ES-I3 (cell line): ENCODE measurements around the gene UCN2.

Experiments used
- H3K36me3 ChIP-seq: 2 replicates; pipeline ENCODE4 v1.6.1; 2013; ENCODE audit warnings: mild to moderate bottlenecking, low read length, control low read depth, moderate library complexity; ENCODE audit not compliant: insufficient read depth
- H3K4me1 ChIP-seq: 2 replicates; pipeline ENCODE4 v1.6.1; 2013; ENCODE audit warnings: mild to moderate bottlenecking, control low read depth, low read length; ENCODE audit not compliant: insufficient read depth
- H3K9ac ChIP-seq: 2 replicates; pipeline ENCODE4 v1.6.1; 2013; ENCODE audit warnings: low read depth, mild to moderate bottlenecking, low read length, moderate library complexity
- H3K9me3 ChIP-seq: 2 replicates; pipeline ENCODE4 v1.6.1; 2013; ENCODE audit warnings: mild to moderate bottlenecking, low read length, moderate library complexity; ENCODE audit not compliant: control insufficient read depth, insufficient read depth

The UCN2 gene

GRCh38 chr3:48595526-48596121, 32.0 kb upstream of the UCN2 start:
- Histone ChIP-seq H3K4me1 (peaks cover 36% of the 10 kb centered on the region), H3K9ac (peak overlapping the region; percentile 4; the same call in 1 of the 2 replicates), H3K36me3 (peaks cover 22% of the 10 kb centered on the region; the same call in 1 of the 2 replicates), H3K9me3 (no peaks in the 10 kb centered on the region)

DNA sequence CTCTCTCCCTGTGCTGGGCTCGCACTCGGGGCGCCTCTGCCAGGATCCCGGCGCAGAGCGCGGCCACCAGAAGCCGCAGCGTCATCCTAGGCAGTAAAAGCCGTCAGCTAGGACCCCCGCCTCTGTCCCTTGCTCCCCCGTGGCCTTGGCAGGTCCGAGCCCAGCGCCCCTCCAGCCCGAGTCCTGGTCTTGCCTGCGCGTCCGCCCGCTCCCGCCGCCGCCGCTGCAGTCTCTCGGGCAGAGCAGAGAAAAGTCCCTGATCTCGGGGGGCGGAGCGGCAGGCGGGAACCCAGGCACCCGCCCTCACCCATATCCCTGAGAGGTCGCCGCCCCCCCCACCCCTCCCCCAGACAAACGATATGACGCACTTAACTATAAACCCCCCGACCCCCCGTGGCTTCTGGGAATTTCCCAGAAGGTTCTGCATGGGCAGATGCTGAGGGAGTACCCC, 31.5 kb upstream of the UCN2 start, which contains the start of gene COL7A1:
COL7A1 (minus strand) TSS at position 255 of the 451 bp plus-strand sequence; CDS start at position 85, 170 bp downstream.
- peak within 1 kb of the TSS; percentile 62 for H3K9ac ChIP-seq
- H3K9me3 ChIP-seq, result no peaks in the 10 kb centered on the region
- H3K36me3 ChIP-seq, result peaks cover 17% of the 10 kb centered on the region; the same call in 1 of the 2 replicates
- H3K4me1 ChIP-seq, result peaks cover 36% of the 10 kb centered on the region

DNA sequence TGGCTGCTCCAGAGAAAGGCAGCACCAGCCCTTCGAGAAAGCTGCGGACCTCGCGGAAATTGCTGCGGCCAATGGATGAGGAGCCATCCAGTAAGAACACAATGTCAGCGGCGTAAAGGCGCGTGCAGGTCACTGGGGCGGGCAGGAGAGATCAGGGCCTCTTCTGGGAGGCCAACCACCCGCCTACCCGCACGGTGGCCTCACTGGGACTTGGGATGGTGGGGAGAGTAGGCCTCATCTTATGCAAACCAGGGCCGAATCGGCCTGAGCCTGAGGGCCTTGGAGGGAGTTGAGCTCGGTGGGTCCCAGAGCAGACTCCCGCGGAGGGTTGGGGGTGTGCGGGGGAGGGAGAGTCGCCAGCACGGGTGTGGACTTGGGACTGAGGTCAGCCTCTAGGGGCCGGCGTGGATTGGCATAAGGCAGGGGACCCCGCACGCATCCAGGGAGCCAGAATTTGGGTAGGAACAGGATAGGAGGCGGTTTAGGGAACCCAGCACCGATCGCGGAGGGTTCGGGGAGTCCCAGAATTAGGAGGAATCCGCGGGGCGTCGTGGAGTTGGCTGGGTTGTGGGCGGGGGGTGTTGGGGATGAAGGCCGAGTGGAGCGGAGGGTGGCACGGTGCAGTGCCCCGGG, 31.0 kb upstream of the UCN2 start:
- Histone ChIP-seq H3K9ac (peak overlapping the region; percentile 62), H3K36me3 (peaks cover 17% of the 10 kb centered on the region), H3K9me3 (no peaks in the 10 kb centered on the region), H3K4me1 (peaks cover 36% of the 10 kb centered on the region)

- H3K36me3 ChIP-seq, result peaks cover 17% of the 10 kb centered on the region
Measured at GRCh38 chr3:48593337-48593736, 29.8 kb upstream of the UCN2 start.

GRCh38 chr3:48592519-48593087, 29.0 kb upstream of the UCN2 start:
- peaks cover 20% of the 10 kb centered on the region for H3K4me1 ChIP-seq
- no peaks in the 10 kb centered on the region for H3K9me3 ChIP-seq
- H3K9ac ChIP-seq, result no peak overlapping the region
- H3K36me3 ChIP-seq, result peaks cover 19% of the 10 kb centered on the region

More at GRCh38 chr3:48593337-48593736, 29.8 kb upstream of the UCN2 start:
- Histone ChIP-seq H3K9me3 (no peaks in the 10 kb centered on the region), H3K4me1 (peaks cover 25% of the 10 kb centered on the region), H3K9ac (peak overlapping the region; percentile 62; the same call in 1 of the 2 replicates)

GRCh38 chr3:48591886-48592518, 28.4 kb upstream of the UCN2 start:
- Histone ChIP-seq H3K9ac (no peak overlapping the region), H3K36me3 (peaks cover 21% of the 10 kb centered on the region), H3K9me3 (no peaks in the 10 kb centered on the region), H3K4me1 (peaks cover 14% of the 10 kb centered on the region)

DNA sequence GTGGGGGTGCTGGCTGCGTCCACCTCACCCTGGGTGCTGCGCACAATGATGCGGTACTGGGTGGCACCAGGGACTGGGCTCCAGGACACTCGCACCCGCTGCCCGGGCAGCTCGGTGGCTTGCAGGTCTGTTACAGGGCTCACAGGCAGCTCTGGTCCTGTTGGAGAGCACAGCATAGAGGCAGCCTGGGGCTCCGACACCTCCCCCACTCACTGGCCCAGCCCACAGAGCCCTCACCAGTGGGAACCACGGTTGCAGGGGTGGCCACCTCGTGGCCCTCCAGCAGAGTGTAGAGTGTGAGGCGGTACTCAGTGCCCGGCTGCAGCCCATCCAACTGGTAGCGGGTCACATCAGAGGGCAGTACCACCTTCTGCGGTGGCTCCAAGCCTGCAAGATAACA, 27.9 kb upstream of the UCN2 start:
- Histone ChIP-seq H3K4me1 (peaks cover 8% of the 10 kb centered on the region), H3K36me3 (peaks cover 21% of the 10 kb centered on the region), H3K9ac (no peak overlapping the region), H3K9me3 (no peaks in the 10 kb centered on the region)

- Histone ChIP-seq H3K9ac (no peak overlapping the region), H3K4me1 (no peaks in the 10 kb centered on the region; the same call in 1 of the 2 replicates), H3K9me3 (no peaks in the 10 kb centered on the region), H3K36me3 (peaks cover 32% of the 10 kb centered on the region)
Measured at GRCh38 chr3:48588230-48588629, 24.6 kb upstream of the UCN2 start.

- no peak overlapping the region for H3K9ac ChIP-seq
- no peaks in the 10 kb centered on the region for H3K4me1 ChIP-seq
- H3K36me3 ChIP-seq, result peaks cover 27% of the 10 kb centered on the region
- no peaks in the 10 kb centered on the region for H3K9me3 ChIP-seq
Measured at GRCh38 chr3:48587686-48588085, 24.1 kb upstream of the UCN2 start.

DNA sequence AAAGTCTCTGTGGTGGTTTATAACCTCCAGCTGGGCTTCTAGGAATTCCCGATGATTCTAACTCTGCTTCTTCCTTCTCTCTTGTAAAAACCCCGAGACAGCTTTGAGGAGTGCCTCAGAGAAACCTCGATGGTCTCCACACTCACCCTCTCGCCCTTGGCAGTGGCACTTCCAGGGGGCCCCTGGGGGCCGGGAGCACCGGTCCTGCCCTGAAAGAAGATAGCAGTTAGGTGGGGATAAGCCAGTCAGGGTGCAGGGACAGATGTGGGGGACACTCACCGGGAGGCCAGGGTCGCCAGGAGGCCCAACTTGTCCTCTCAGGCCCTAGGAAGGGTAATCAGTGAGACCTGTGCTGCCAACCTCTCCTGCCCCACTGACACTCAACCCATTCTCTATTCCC, 21.8 kb upstream of the UCN2 start:
- no peaks in the 10 kb centered on the region for H3K4me1 ChIP-seq
- peaks cover 27% of the 10 kb centered on the region for H3K36me3 ChIP-seq
- H3K9me3 ChIP-seq, result no peaks in the 10 kb centered on the region
- no peak overlapping the region for H3K9ac ChIP-seq

DNA sequence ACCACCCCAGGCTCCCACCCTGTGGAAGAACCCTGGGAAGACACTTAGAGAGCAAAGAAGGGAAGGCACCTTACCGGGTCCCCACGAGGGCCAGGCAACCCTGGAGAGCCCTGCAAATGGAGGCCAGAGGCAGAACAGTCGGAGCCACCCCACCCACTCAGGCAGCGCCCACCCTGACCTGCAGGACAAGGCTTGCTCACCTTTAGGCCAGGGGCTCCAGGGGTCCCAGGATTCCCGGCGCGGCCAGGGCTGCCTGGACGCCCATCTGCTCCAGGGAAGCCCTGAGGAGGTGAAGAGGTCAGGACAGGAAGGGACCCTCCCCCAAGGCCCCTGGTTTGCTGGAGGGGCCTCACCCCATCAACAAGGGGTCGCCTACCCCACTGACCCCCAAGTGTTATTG, 21.3 kb upstream of the UCN2 start:
- H3K9ac ChIP-seq, result no peak overlapping the region
- peaks cover 26% of the 10 kb centered on the region for H3K36me3 ChIP-seq
- H3K4me1 ChIP-seq, result no peaks in the 10 kb centered on the region
- H3K9me3 ChIP-seq, result no peaks in the 10 kb centered on the region

DNA sequence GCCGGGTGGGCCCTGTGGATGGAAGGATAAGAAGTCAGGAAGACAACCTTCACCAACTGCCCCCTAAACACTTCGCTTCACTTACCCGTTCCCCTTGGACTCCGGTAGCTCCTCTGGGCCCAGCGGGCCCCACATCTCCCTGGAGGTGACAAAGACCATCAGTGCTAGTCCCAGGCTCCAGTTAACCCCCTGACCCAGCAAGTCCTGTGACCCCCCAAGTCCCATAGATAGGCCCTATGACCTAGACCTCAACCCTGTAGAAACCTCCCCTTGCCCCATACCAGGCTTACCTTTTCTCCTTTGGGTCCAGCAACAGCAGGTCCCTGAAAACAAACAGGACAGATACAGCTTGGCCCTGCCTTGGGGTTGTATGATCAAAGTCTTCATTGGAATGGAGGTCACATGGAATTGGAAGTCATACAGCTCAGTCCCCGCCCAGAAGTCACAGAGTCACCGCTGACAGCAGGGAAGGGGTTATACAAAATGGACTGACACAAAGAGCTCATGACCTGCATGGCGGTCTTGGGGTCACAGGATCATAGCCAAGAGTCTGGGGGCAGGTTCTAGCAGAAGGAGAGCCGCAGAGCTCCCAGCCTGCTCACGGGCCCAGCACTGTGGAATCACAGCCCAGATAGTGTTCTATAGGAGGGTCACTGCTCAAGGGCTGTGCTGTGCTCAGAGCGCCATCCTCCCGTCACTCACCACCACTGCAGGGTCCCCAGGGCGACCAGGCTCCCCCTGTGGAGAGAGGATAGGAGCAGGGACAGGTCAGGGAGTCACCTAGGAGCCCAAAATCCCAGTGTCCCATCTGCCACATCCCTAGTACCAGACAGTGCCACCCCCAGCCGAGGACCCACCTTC, 18.3 kb upstream of the UCN2 start:
- no peak overlapping the region for H3K9ac ChIP-seq
- no peaks in the 10 kb centered on the region for H3K9me3 ChIP-seq
- peaks cover 23% of the 10 kb centered on the region for H3K36me3 ChIP-seq
- H3K4me1 ChIP-seq, result no peaks in the 10 kb centered on the region

- Histone ChIP-seq H3K9ac (no peak overlapping the region), H3K4me1 (no peaks in the 10 kb centered on the region), H3K36me3 (peaks cover 27% of the 10 kb centered on the region), H3K9me3 (no peaks in the 10 kb centered on the region)
Measured at GRCh38 chr3:48576647-48577046, 13.1 kb upstream of the UCN2 start.

- H3K4me1 ChIP-seq, result no peaks in the 10 kb centered on the region
- H3K9me3 ChIP-seq, result no peaks in the 10 kb centered on the region
- no peak overlapping the region for H3K9ac ChIP-seq
- peaks cover 26% of the 10 kb centered on the region for H3K36me3 ChIP-seq
Measured at GRCh38 chr3:48575366-48575765, 11.8 kb upstream of the UCN2 start.
